Measurements from ENCODE around the gene FOSL2. TPM values are rescaled to one million over a fixed set of nuclear protein-coding genes. Genes with fewer than 3 reads are reported as not detected.

The FOSL2 gene
- total RNA-seq, 4 donors from 2014 or later = 46.2 to 239 (median 207) TPM

GRCh38 chr2:28357948-28358667 lies 34.5 kb upstream of the FOSL2 start:
- no peak for TF ChIP-seq POLR2A (IDR thresholded peaks at IDR 0.05)
- TF ChIP-seq CTCF (IDR thresholded peaks at IDR 0.05) = no peak
- H3K36me3 ChIP-seq = no peaks in the 10 kb centered on the region
- no peaks in the 10 kb centered on the region for H3K27me3 ChIP-seq
- H3K27ac ChIP-seq = no peak overlapping the region
- H3K4me1 ChIP-seq = peaks cover 3 to 40% (median 23%) of the 10 kb centered on the region in 4 donors
- no peaks in the 10 kb centered on the region for H3K9me3 ChIP-seq
- DNase-seq = no peak
- no peak overlapping the region for H3K4me3 ChIP-seq

- Histone ChIP-seq H3K4me3 (no peak overlapping the region), H3K27ac (peak overlapping the region; percentile 27 to 43 (median 34)), H3K27me3 (no peaks in the 10 kb centered on the region), H3K9me3 (no peaks in the 10 kb centered on the region), H3K36me3 (no peaks in the 10 kb centered on the region), H3K4me1 (peaks cover 3 to 40% (median 23%) of the 10 kb centered on the region in 4 donors)
- DNase-seq = no peak
- TF ChIP-seq POLR2A (IDR thresholded peaks at IDR 0.05) (no peak), CTCF (IDR thresholded peaks at IDR 0.05) (no peak)
These were observed 33.9 kb upstream of the FOSL2 start for GRCh38 chr2:28358668-28359201.

- Histone ChIP-seq H3K4me3 (peak overlapping the region in 1 of 4 donors; percentile 18), H3K27ac (peak overlapping the region; percentile 27 to 43 (median 34)), H3K4me1 (peaks cover 3 to 40% (median 23%) of the 10 kb centered on the region in 4 donors), H3K27me3 (no peaks in the 10 kb centered on the region), H3K36me3 (no peaks in the 10 kb centered on the region), H3K9me3 (no peaks in the 10 kb centered on the region)
- TF ChIP-seq CTCF (IDR thresholded peaks at IDR 0.05) = no peak
- TF ChIP-seq POLR2A (IDR thresholded peaks at IDR 0.05) = peak in 1 of 2 donors; percentile 24
- peak; percentile 58 to 89 (median 78) for DNase-seq
These were observed 33.2 kb upstream of the FOSL2 start for GRCh38 chr2:28359222-28360057.

GRCh38 chr2:28360058-28360717 lies 32.5 kb upstream of the FOSL2 start:
- H3K9me3 ChIP-seq = no peaks in the 10 kb centered on the region
- TF ChIP-seq CTCF (IDR thresholded peaks at IDR 0.05) (no peak), POLR2A (IDR thresholded peaks at IDR 0.05) (no peak)
- no peak overlapping the region for H3K4me3 ChIP-seq
- peaks cover 3 to 41% (median 23%) of the 10 kb centered on the region in 4 donors for H3K4me1 ChIP-seq
- H3K27ac ChIP-seq = peak overlapping the region in 2 of 4 donors; percentile 6 to 41
- DNase-seq = no peak
- H3K27me3 ChIP-seq = no peaks in the 10 kb centered on the region
- no peaks in the 10 kb centered on the region for H3K36me3 ChIP-seq

GRCh38 chr2:28360718-28361293 lies 31.9 kb upstream of the FOSL2 start:
- Histone ChIP-seq H3K27me3 (no peaks in the 10 kb centered on the region), H3K27ac (no peak overlapping the region), H3K4me3 (no peak overlapping the region), H3K36me3 (no peaks in the 10 kb centered on the region), H3K4me1 (peaks cover 3 to 41% (median 24%) of the 10 kb centered on the region in 4 donors), H3K9me3 (no peaks in the 10 kb centered on the region)
- TF ChIP-seq CTCF (IDR thresholded peaks at IDR 0.05) = no peak
- no peak for TF ChIP-seq POLR2A (IDR thresholded peaks at IDR 0.05)
- DNase-seq = no peak

All from Peyer's patch (tissue), 4 donors.